Immature natural killer cell (primary cell): ENCODE results near the gene BEAN1. TPM values are rescaled to one million over a fixed set of nuclear protein-coding genes. Genes with fewer than 3 reads are reported as not detected.
"Not testable (repeated sequence)": the region's sequence is repeated elsewhere in the genome, so short reads cannot be mapped to it uniquely, and the experiment has no call there.

ENCODE experiments used
- DNase-seq, 3 donors: peaks; one replicate each; pipeline ENCODE4 v3.0.0; 2022; ENCODE audit warnings: mixed read lengths in 1 of 3
- H3K27ac Mint-ChIP-seq, 6 donors: one replicate each; pipeline ENCODE4 v1.8.0; 2020; ENCODE audit warnings: mixed read lengths in 6 of 6, mild to moderate bottlenecking in 5 of 6, inconsistent platforms in 4 of 6, moderate library complexity in 3 of 6
- H3K27me3 Mint-ChIP-seq, 3 donors: one replicate each; pipeline ENCODE4 v1.8.0; 2020 to 2021; ENCODE audit warnings: low read depth in 3 of 3, mild to moderate bottlenecking in 3 of 3, mixed read lengths in 3 of 3, moderate library complexity in 3 of 3, inconsistent platforms in 1 of 3
- H3K36me3 Mint-ChIP-seq, 3 donors: one replicate each; pipeline ENCODE4 v1.8.0; 2020; ENCODE audit warnings: mixed read lengths in 3 of 3, inconsistent platforms in 2 of 3, mild to moderate bottlenecking in 2 of 3
- H3K4me1 Mint-ChIP-seq, 2 donors: one replicate each; pipeline ENCODE4 v1.8.0; 2020; ENCODE audit warnings: inconsistent platforms in 2 of 2, mild to moderate bottlenecking in 2 of 2, mixed read lengths in 2 of 2, moderate library complexity in 1 of 2
- H3K4me3 Mint-ChIP-seq, 5 donors: one replicate each; pipeline ENCODE4 v1.8.0; 2020; ENCODE audit warnings: mild to moderate bottlenecking in 5 of 5, mixed read lengths in 5 of 5, inconsistent platforms in 3 of 5, moderate library complexity in 3 of 5
- H3K9me3 Mint-ChIP-seq, 6 donors: one replicate each; pipeline ENCODE4 v1.8.0; 2020; ENCODE audit warnings: mild to moderate bottlenecking in 6 of 6, mixed read lengths in 6 of 6, inconsistent platforms in 4 of 6, moderate library complexity in 3 of 6
- polyA plus RNA-seq, 3 donors: library from polyadenylated mRNA; unstranded; fragments of 300-500 nt; fragmentation: Illumina TruSeq; gene quantifications; one replicate each; pipeline ENCODE4 v1.2.3, GENCODE V29; 2021

The BEAN1 gene
- polyA plus RNA-seq, 3 donors from 2014 or later = 0.32 TPM; not detected in 2

- Mint-ChIP-seq H3K4me3 (peak overlapping the region in 1 of 5 donors; percentile 20), H3K9me3 (no peaks in the 10 kb centered on the region), H3K4me1 (peaks cover 39 to 43% of the 10 kb centered on the region in 2 donors), H3K36me3 (peaks cover 0 to 11% (median 10%) of the 10 kb centered on the region in 3 donors), H3K27ac (peak overlapping the region in 4 of 6 donors; percentile 2 to 63 (median 8)), H3K27me3 (peaks cover 0 to 9% (median 0%) of the 10 kb centered on the region in 3 donors)
- DNase-seq = no peak
These were observed 86.1 kb downstream of the BEAN1 start for GRCh38 chr16:66513111-66513723.

- H3K4me3 Mint-ChIP-seq, DNase-seq, H3K27me3 Mint-ChIP-seq, H3K9me3 Mint-ChIP-seq: not testable (repeated sequence)
- H3K27ac Mint-ChIP-seq = peak overlapping the region in 2 of 6 donors; percentile 36 to 99
- peaks cover 47 to 51% of the 10 kb centered on the region in 2 donors for H3K4me1 Mint-ChIP-seq
- H3K36me3 Mint-ChIP-seq = peaks cover 0 to 11% (median 10%) of the 10 kb centered on the region in 3 donors
These were observed 87.3 kb downstream of the BEAN1 start for GRCh38 chr16:66514391-66514790.

GRCh38 chr16:66514980-66515595 is 88.0 kb downstream of the BEAN1 start:
- Mint-ChIP-seq H3K36me3 (peaks cover 0 to 11% (median 10%) of the 10 kb centered on the region in 3 donors), H3K4me1 (peaks cover 54 to 58% of the 10 kb centered on the region in 2 donors), H3K27ac (peak overlapping the region; percentile 99 to 100 (median 100)), H3K4me3 (peak overlapping the region in 2 of 5 donors; percentile 25 to 80)
- H3K27me3 Mint-ChIP-seq, DNase-seq, H3K9me3 Mint-ChIP-seq: not testable (repeated sequence)

GRCh38 chr16:66515596-66516508 is 88.8 kb downstream of the BEAN1 start:
- Mint-ChIP-seq H3K36me3 (peaks cover 0 to 11% (median 10%) of the 10 kb centered on the region in 3 donors), H3K9me3 (no peaks in the 10 kb centered on the region), H3K27ac (peak overlapping the region; percentile 99 to 100 (median 100)), H3K27me3 (peaks cover 0 to 6% (median under 1%) of the 10 kb centered on the region in 3 donors), H3K4me3 (peak overlapping the region; percentile 80 to 92 (median 86)), H3K4me1 (peaks cover 61 to 65% of the 10 kb centered on the region in 2 donors)
- peak in 1 of 3 donors; percentile 24 for DNase-seq

- H3K4me3 Mint-ChIP-seq = peak overlapping the region; percentile 80 to 92 (median 86)
- H3K27ac Mint-ChIP-seq = peak overlapping the region; percentile 99 to 100 (median 100)
- H3K4me1 Mint-ChIP-seq = peaks cover 67 to 71% of the 10 kb centered on the region in 2 donors
- DNase-seq = no peak
- H3K27me3 Mint-ChIP-seq = peaks cover 0 to 6% (median 2%) of the 10 kb centered on the region in 3 donors
- H3K9me3 Mint-ChIP-seq = no peaks in the 10 kb centered on the region
- peaks cover 0 to 11% (median 10%) of the 10 kb centered on the region in 3 donors for H3K36me3 Mint-ChIP-seq
These were observed 89.4 kb downstream of the BEAN1 start for GRCh38 chr16:66516509-66516807.

GRCh38 chr16:66516808-66517585 is 89.9 kb downstream of the BEAN1 start:
- peak overlapping the region; percentile 80 to 92 (median 86) for H3K4me3 Mint-ChIP-seq
- peak; percentile 79 to 82 (median 81) for DNase-seq
- peaks cover 2 to 8% (median 2%) of the 10 kb centered on the region in 3 donors for H3K27me3 Mint-ChIP-seq
- peaks cover 0 to 7% (median 6%) of the 10 kb centered on the region in 3 donors for H3K36me3 Mint-ChIP-seq
- peak overlapping the region; percentile 99 to 100 (median 100) for H3K27ac Mint-ChIP-seq
- no peaks in the 10 kb centered on the region for H3K9me3 Mint-ChIP-seq
- H3K4me1 Mint-ChIP-seq = peaks cover 68 to 73% of the 10 kb centered on the region in 2 donors

- Mint-ChIP-seq H3K36me3 (peaks cover 0 to 4% (median 4%) of the 10 kb centered on the region in 3 donors), H3K27ac (peak overlapping the region; percentile 99 to 100 (median 100)), H3K4me1 (peaks cover 76 to 77% of the 10 kb centered on the region in 2 donors), H3K27me3 (peaks cover 6 to 15% (median 6%) of the 10 kb centered on the region in 3 donors), H3K9me3 (no peaks in the 10 kb centered on the region), H3K4me3 (peak overlapping the region; percentile 80 to 92 (median 86))
- DNase-seq = no peak
These were observed 90.6 kb downstream of the BEAN1 start for GRCh38 chr16:66517586-66518263.

- Mint-ChIP-seq H3K4me1 (peaks cover 95 to 96% of the 10 kb centered on the region in 2 donors), H3K27me3 (peaks cover 6 to 17% (median 8%) of the 10 kb centered on the region in 3 donors), H3K4me3 (peak overlapping the region; percentile 52 to 72 (median 67)), H3K36me3 (peaks cover 0 to 4% (median 0%) of the 10 kb centered on the region in 3 donors), H3K9me3 (no peaks in the 10 kb centered on the region), H3K27ac (peak overlapping the region; percentile 89 to 97 (median 93))
- no peak for DNase-seq
These were observed 92.6 kb downstream of the BEAN1 start for GRCh38 chr16:66519482-66520373.

- H3K27me3 Mint-ChIP-seq = peaks cover 6 to 17% (median 8%) of the 10 kb centered on the region in 3 donors
- H3K9me3 Mint-ChIP-seq = no peaks in the 10 kb centered on the region
- H3K4me1 Mint-ChIP-seq = peaks cover 96% of the 10 kb centered on the region in 2 donors
- no peak for DNase-seq
- peak overlapping the region; percentile 52 to 72 (median 67) for H3K4me3 Mint-ChIP-seq
- peak overlapping the region; percentile 89 to 97 (median 93) for H3K27ac Mint-ChIP-seq
- H3K36me3 Mint-ChIP-seq = peaks cover 0 to 4% (median 0%) of the 10 kb centered on the region in 3 donors
These were observed 93.5 kb downstream of the BEAN1 start for GRCh38 chr16:66520406-66521170.

- peak overlapping the region; percentile 89 to 97 (median 93) for H3K27ac Mint-ChIP-seq
- no peaks in the 10 kb centered on the region for H3K9me3 Mint-ChIP-seq
- H3K4me1 Mint-ChIP-seq = peaks cover 94 to 96% of the 10 kb centered on the region in 2 donors
- peak overlapping the region; percentile 67 to 84 (median 80) for H3K4me3 Mint-ChIP-seq
- DNase-seq = no peak
- peaks cover 6 to 17% (median 8%) of the 10 kb centered on the region in 3 donors for H3K27me3 Mint-ChIP-seq
- peaks cover 0 to 4% (median 0%) of the 10 kb centered on the region in 3 donors for H3K36me3 Mint-ChIP-seq
These were observed 94.2 kb downstream of the BEAN1 start for GRCh38 chr16:66521252-66521713.
